Mucosa of descending colon (tissue), 3 donors: ENCODE measurements around the gene ARCN1. TPM values are rescaled to one million over a fixed set of nuclear protein-coding genes. Genes with fewer than 3 reads are reported as not detected.

Experiments
- ATAC-seq: fragments of 200-7000 bp; cut with Tn5 transposase; one replicate; pipeline ENCODE4 v1.9.1; 2020; ENCODE audit warnings: mild to moderate bottlenecking, moderate library complexity
- DNase-seq, 3 donors: peaks; one replicate each; pipeline ENCODE4 v3.0.0-alpha.2; 2020
- H3K36me3 ChIP-seq: fragments of 200-600 bp; one replicate; pipeline ENCODE4 v1.8.0; 2021; ENCODE audit warnings: low read depth, mild to moderate bottlenecking
- H3K4me1 ChIP-seq: fragments of 200-600 bp; one replicate; pipeline ENCODE4 v1.8.0; 2021; ENCODE audit warnings: low read depth, mild to moderate bottlenecking
- H3K4me3 ChIP-seq: fragments of 200-600 bp; one replicate; pipeline ENCODE4 v1.8.0; 2021; ENCODE audit warnings: mild to moderate bottlenecking
- H3K9me3 ChIP-seq: fragments of 200-600 bp; one replicate; pipeline ENCODE4 v1.8.0; 2021; ENCODE audit warnings: mild to moderate bottlenecking
- intact Hi-C, 2 donors: fragments of 100-400 bp; cut with DNase I in 1 of 2; cut with micrococcal nuclease in 1 of 2; formaldehyde crosslinking; loops; one replicate each; pipeline versions ENCODE4 v1.11.0 to v1.11.1; 2022; cut with DNase I, micrococcal nuclease
- total RNA-seq, 3 donors: library from RNA; stranded (reverse); fragmentation: NEBNext Ultra II Directional in 2 of 3; extraction: Animal tissue kit (Norgen Biotek cat#: 25700) in 2 of 3; gene quantifications; one replicate each; pipeline versions ENCODE4 v1.2.1 to v1.2.4, GENCODE V29; 2021 to 2023
- TF ChIP-seq, protein P1 (sequence below): fragments of 200-600 bp; IDR thresholded peaks from one replicate; pipeline ENCODE4 v1.8.0; 2022; ENCODE audit warnings: antibody characterized with exemption, mild to moderate bottlenecking
- donor health status: DM: no; HTN: no; CAD: no; lungs with moderate emphysema.
- donor health status: DM: no; HTN: no; CAD: no.
- donor health status: DM: no; HTN: yes; CAD: no.

Gene ARCN1
- total RNA-seq, 3 donors from 2014 or later: 126 to 134 (median 130) TPM

DNA sequence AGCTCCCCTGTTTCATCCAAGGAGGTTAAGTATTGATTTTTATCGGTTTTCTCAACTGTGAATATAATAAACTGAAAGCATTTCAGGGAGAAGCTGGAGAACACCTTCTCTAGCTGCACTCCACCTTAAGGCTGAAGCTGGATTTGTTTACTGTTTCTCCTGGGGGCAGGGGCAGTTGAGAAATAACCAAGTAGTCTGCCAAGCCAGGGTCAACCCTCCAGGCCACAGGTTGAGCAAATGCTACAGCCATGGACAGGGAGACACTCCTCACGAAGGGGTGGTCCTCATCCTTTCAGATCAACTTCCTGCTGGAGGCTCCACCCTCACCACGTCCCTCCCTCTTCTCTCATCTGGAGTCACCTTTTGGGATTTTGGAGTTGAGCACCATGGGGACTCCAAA lies 45.1 kb upstream of the ARCN1 start, which contains the start of gene TTC36:
Gene TTC36 (plus strand): TSS at position 366 of the 400 bp plus-strand sequence. CDS start 21 bp downstream, at position 387.
- no peak for ATAC-seq
- DNase-seq: no peak
- intact Hi-C loops: no loop called here
- Histone ChIP-seq H3K4me1 (peaks cover 8% of the 10 kb centered on the region), H3K36me3 (no peaks in the 10 kb centered on the region), H3K9me3 (no peaks in the 10 kb centered on the region), H3K4me3 (no peak within 1 kb of the TSS)
- TF ChIP-seq, protein P1, sequence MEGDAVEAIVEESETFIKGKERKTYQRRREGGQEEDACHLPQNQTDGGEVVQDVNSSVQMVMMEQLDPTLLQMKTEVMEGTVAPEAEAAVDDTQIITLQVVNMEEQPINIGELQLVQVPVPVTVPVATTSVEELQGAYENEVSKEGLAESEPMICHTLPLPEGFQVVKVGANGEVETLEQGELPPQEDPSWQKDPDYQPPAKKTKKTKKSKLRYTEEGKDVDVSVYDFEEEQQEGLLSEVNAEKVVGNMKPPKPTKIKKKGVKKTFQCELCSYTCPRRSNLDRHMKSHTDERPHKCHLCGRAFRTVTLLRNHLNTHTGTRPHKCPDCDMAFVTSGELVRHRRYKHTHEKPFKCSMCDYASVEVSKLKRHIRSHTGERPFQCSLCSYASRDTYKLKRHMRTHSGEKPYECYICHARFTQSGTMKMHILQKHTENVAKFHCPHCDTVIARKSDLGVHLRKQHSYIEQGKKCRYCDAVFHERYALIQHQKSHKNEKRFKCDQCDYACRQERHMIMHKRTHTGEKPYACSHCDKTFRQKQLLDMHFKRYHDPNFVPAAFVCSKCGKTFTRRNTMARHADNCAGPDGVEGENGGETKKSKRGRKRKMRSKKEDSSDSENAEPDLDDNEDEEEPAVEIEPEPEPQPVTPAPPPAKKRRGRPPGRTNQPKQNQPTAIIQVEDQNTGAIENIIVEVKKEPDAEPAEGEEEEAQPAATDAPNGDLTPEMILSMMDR: no peak

DNA sequence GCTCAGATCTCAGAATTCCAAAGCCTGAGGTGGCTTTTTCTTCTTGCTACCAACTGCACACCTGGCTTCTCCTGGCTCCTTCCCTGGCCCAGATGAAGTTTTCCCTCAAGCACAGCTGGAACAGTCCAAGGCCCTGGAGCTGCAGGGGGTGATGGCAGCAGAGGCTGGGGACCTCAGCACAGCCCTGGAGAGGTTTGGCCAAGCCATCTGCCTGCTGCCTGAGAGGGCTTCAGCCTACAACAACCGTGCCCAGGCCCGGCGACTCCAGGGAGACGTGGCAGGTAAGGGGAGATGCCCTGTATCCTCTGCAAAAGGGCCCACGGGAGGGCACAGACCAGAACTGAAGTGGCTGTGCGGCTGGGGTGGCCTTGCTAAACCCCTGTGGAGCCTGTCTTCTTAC lies 43.7 kb upstream of the ARCN1 start:
- H3K36me3 ChIP-seq: no peaks in the 10 kb centered on the region
- H3K9me3 ChIP-seq: no peaks in the 10 kb centered on the region
- TF ChIP-seq, protein P1: no peak
- no peak overlapping the region for H3K4me3 ChIP-seq
- peaks cover 8% of the 10 kb centered on the region for H3K4me1 ChIP-seq
- ATAC-seq (no peak), DNase-seq (no peak)
- intact Hi-C loops: no loop called here

DNA sequence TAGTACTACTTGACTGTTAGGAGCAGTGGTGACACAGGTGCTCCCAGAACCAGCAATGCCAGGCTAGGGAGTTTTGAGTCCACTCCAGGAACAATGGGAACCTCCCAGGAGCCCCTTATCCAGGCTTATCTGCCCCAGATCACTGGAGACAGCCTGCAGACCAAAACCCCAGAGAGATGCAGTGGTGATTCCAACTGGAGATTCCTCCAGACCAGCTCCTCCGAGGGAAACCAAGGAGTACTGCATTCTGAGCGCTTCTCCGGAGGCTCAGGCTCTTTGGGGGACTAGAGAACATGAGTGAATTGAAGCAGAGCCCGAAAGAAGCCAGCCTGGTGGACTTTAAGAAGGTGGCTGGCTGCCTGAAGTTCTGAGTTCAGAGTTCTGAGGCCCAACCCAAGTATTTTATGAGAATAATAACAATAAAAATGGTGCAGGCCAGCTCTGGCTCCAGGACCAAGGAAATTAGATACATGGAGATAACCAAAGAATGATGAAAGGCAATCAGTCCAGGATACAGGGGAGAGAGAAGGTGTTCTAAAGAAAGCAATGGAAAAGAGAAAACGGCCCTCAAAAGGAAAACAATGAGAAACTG lies 42.5 kb upstream of the ARCN1 start:
- TF ChIP-seq, protein P1: no peak
- H3K36me3 ChIP-seq: no peaks in the 10 kb centered on the region
- H3K4me3 ChIP-seq: no peak overlapping the region
- intact Hi-C loops: no loop called here
- ATAC-seq (no peak), DNase-seq (no peak)
- peaks cover 8% of the 10 kb centered on the region for H3K4me1 ChIP-seq
- no peaks in the 10 kb centered on the region for H3K9me3 ChIP-seq

- ATAC-seq: peak; percentile 48
- peak; percentile 34 to 68 (median 66) for DNase-seq
- Histone ChIP-seq H3K9me3 (no peaks in the 10 kb centered on the region), H3K4me3 (peak overlapping the region; percentile 57), H3K36me3 (no peaks in the 10 kb centered on the region), H3K4me1 (peaks cover 8% of the 10 kb centered on the region)
- intact Hi-C loops: no loop called here
- TF ChIP-seq, protein P1: no peak
These were observed 42.0 kb upstream of the ARCN1 start for GRCh38 chr11:118530180-118530682.

DNA sequence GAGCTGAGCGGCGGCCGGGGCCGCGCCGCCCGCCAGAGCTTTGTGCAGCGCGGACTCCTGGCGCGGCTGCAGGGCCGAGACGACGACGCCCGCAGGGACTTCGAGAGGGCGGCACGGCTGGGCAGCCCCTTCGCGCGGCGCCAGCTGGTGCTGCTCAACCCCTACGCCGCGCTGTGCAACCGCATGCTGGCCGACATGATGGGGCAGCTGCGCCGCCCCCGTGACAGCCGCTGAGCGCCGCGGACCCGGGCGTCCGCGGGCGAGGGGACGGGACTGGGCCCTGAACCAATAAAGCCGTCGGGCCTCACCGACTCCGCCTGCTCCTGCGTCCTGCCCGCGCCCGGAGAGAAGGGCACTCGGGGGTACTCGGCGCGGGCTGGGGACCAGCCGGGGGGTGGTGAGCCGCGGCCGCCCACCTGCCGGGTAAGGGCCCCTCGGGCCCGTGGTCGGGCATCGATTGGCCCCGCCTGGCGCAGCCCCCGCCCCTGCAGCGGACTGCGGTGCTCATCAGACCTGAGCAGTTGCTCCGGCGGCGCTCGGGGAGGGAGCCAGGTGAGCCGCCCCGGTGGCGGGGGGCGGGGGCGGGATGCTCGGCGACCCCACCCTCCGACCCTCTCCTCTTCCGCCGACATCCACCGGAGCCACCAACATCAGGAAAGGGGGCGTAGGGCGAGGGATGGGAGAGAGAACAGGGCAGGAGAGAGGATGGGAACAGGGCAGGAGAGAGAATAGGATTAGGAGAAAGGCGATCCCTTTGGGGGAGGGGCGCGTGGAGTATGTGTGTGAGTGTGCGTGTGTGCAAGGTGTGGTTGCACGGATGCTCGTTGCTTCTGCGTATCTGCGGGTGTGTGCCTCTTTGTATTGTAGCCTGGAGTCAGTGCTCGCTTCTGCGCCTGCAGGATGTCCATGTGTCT lies 41.3 kb upstream of the ARCN1 start, which contains the start of gene TMEM25:
Gene TMEM25 (plus strand): TSS at position 510 of the 914 bp plus-strand sequence. CDS start 610 bp downstream, outside the sequence.
- peaks cover 8% of the 10 kb centered on the region for H3K4me1 ChIP-seq
- intact Hi-C loops: no loop called here
- no peaks in the 10 kb centered on the region for H3K9me3 ChIP-seq
- TF ChIP-seq, protein P1: no peak
- ATAC-seq: peak; percentile 81
- DNase-seq: peak; percentile 72 to 80 (median 77)
- peak within 1 kb of the TSS; percentile 57 for H3K4me3 ChIP-seq
- no peaks in the 10 kb centered on the region for H3K36me3 ChIP-seq
